RKO (cell line): ENCODE data around the gene LRRC57.

Experiments
- DNase-seq: peaks from one replicate; pipeline ENCODE4 v3.0.0-alpha.2; 2016; ENCODE audit warnings: low spot score

Gene LRRC57

DNA sequence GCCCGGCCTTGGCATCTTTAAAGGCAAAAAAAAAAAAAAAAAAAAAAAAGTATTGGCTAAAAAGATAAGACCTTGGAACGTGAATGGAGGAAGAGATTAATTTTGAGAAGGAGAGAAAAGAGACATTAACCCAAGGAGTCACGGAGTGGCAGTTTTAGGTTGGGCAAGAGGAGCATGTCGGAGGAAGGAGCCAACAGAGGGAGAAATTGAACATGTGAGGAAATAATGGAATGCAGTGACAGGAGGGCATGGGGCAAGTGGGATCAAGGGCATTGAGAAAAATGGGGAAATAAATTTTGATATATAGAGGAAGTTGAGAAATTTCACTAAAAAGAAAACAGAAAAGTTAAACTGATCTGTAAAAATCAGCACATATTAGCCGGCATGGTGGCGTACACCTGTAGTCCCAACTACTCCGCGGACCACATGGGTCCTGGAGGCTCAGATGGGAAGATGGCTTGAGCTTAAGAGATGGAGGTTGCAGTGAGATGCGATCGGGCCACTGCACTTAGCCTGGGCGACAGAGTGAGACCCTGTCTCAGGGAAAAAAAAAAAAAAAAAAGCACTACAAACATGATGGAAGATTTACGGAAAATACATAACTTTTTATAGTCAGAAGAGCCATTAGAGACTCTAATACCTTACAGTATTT lies 1.3 kb upstream of the LRRC57 start:
- DNase-seq = no peak

GRCh38 chr15:42549032-42549491 lies 469 bp upstream of the LRRC57 start:
- peak; percentile 56 for DNase-seq

GRCh38 chr15:42547918-42548248 lies 710 bp downstream of the LRRC57 start:
- no peak for DNase-seq

DNA sequence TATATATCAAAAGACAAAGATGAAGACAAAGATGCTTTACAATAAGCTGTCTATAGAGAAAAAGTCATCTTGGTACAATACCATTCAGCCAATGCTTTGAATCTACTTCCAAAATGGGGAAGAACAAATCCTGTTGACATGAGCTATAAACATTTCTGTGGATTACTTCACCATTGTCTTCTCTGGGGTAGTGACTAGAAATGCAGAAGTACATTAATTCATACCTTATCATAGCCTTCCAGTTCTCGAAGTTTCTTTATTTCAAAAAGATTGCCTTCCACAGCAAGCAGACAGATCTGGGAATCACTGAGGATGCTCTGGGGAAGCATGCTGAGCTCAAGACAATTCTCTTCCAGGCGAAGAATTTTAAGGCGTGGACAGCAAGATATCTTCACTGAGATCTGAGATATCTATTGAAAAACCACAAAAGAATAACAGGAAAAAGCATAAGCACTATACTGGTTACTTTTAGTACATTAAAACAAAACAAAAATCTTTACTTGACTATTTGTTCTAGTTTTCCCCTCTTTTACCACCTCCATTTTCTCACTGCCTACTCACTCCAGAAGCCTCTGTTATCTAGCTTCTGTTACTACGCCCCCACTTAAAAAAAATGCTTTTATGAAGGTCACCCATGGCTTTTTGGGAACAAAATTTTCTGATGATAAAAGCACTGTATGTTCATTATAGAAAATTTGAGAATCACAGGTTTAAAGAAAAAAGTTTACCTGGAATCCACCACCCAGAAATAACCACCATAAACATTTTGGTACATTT lies 3.6 kb downstream of the LRRC57 start:
- no peak for DNase-seq

DNA sequence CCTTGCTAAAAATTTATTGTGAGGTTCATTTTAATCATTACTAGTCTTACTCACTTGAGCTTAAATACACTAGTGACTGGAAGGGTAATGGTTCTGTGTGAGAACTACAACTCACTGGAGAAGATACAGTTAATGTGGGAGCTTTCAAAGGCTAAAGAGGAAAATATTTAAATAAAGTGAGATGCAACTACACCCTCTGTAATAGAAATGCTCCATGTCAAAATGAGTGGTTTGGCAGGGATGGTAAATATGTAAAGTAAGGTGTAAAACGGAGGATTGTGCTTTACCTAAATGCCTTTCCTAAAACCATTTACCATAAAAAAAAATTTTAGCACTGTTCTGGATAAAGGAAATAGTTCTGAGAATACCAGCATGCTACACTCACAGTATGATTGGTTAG lies 15.3 kb downstream of the LRRC57 start:
- no peak for DNase-seq

DNA sequence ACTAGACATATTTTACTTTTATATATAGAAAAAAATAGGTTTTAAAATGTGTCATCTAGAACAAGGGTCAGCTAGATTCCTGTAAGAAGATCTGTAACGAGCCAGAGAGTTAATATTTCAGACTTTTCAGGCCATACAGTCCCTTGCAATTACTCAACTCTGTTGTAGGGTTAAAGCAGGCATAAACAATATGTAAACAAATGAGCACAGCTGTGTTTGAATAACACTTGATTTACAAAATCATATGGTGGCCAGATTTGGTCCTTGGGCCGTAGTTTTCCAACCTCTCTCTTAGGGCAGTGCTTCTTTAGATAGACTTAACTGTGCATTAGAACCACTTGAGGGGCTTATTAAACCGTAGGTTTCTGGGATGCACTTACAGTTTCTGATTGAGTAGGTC lies 19.6 kb downstream of the LRRC57 start:
- no peak for DNase-seq

GRCh38 chr15:42523331-42523730 lies 25.3 kb downstream of the LRRC57 start:
- no peak for DNase-seq

DNA sequence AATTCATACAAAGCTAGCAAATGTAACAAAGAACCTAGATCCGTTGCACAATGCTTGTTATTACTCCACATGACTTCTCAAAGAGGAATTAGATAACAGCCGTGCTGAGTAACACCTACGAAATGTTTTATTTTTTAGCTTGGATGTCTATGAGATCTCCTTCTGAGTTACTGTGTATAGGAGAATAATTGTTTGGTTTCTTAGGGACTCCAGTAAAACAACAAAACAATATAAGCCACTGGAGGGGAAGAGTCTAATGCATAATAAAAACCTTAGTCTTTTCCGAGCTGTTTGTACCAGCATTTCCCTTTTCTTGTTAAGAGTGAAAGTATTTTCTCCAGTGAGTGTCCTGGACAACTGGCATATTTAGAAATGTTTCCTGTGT lies 37.6 kb downstream of the LRRC57 start:
- no peak for DNase-seq

DNA sequence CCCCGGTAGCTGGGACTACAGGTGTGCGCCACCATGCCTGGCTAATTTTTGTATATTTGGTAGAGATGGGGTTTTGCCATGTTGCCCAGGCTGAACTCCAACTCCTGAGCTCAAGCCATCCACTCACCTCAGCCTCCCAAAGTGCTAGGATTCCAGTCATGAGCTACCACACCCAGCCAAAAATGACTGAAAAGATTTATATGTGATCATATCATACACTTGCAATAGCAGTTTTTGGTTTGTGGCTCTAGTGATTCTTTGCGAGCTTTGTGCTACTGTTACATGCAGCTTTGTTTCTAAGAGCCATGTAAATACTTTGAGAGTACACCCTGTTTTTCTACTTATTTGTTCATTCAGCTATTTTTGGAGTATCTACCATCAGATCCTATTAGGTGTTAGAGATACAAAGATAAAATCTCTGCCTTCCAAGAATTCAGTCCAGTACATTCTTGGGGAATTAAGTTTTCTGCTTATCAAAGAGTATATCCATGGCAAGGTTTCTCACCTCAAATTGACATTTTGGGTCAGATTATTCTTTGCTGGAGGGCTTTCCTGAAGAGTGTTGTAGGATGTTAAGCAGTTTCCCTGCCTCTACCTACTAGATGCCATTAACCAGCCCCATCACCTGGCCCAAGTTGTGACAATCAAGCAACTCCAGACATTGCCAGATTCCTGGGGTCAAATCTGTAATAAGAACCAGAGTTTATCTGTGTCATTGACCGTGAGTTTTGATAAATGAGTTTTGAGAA lies 38.2 kb downstream of the LRRC57 start:
- DNase-seq = no peak

DNA sequence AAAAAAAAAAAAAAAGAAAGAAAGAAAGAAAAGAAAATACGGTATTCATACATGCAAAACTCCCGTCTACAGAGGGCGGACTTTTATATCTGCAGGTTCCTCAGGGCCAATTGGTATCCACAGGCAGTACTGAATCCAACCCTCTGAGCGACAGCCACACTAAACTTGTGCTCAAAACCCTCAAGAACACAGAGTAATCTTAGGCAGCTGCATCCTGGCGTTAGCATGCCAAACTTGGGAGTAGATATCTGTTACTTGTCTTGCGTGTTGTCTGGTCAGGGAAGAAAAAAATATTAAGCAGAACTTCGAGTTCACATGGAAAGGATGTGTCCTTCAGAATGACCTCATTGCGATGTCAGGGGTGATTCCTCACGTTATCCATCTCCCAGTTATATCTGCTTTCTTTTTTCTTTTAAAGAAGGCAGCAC lies 40.3 kb downstream of the LRRC57 start:
- DNase-seq = no peak

DNA sequence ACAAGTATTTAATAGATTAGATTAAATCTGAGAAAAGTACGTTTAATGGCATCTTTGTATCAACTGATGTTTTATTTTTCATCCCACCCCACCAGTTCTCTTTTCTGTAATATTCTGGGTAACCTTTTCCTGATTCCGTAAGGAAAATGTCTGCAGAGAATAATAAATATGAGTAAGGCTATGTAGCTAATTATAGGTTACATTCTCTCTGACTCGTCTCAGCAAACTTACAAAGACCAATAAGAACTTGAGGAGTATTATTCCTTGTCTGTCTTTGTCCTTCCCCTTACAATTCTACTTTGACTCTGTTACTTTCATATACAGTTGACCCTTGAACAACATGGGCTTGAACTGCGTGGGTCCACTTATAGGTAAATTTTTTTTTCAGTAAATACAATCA lies 41.1 kb downstream of the LRRC57 start:
- DNase-seq = peak; percentile 26

DNA sequence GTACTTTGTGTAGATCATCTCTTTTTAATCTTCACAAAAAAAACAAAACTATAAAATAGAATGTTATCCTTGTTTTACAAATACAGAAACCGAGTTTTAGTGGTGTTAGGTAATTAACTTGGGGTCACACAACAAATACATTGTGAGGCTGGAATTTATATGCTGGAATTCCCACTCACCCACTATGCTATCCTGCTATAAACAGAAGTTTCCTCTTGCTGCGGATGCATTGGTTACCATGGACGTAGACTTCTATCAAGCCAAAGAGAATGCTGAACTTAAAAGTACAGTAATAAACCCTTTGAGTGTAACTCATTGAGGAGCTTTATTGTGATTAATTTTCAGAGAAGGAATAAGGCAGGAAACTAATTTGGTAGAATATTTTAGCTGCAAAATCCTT lies 44.0 kb downstream of the LRRC57 start:
- DNase-seq = no peak

- no peak for DNase-seq
Observed at GRCh38 chr15:42503825-42504224, 44.8 kb downstream of the LRRC57 start.

DNA sequence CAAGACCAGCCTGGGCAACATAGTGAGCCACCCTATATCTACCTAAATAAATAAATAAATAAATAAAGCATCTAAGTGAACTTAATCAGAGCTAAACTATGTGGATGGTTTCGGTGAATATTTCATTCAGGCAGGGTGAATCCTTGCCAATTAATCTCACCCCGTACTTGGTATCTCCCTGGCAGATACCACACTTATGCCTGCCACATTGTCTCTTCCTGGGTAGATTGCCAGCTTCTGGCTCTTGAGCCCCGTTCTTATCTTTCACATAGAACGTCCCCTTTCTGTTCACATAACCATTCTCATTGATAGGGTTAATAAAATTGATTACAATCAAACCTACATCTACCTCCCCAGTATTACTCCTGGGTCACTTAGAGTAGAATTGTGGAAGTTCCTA lies 46.1 kb downstream of the LRRC57 start:
- no peak for DNase-seq

DNA sequence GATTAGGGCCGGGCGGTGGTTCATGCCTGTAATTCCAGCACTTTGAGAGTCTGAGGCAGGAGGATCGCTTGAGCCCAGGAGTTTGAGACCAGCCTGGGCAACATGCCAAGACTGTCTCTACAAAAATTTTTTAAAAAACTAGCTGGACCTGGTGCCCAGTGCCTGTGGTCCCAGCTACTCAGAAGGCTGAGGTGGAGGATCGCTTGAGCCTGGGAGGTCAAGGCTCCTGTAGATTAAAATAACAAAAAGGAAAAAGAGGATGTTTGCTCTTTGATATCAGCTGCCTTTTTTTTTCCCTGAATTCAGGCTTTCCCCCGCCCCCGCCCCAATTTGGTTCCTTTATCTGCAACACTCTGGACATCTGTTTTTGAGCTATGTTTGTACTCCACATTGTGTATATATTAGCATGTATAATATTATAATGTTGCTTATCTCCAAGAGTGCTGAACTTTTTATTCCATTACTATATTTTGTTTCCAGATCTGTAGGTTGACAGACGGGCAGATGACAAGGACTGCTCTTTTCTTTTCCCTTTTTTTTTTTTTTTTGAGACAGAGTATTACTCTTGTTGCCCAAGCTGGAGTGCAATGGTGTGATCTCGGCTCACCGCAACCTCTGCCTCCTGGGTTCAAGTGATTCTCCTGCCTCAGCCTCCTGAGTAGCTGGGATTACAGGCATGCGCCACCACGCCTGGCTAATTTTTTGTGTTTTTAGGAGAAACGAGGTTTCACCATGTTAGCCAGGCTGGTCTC lies 48.6 kb downstream of the LRRC57 start:
- DNase-seq = no peak

GRCh38 chr15:42498212-42499068 lies 50.2 kb downstream of the LRRC57 start:
- no peak for DNase-seq

GRCh38 chr15:42495361-42496212 lies 53.0 kb downstream of the LRRC57 start, which contains the start of gene SNAP23:
SNAP23 (plus strand) TSS chr15:42495634; CDS start chr15:42511847, 16,213 bp downstream.
- peak; percentile 98 for DNase-seq

GRCh38 chr15:42494998-42495360 lies 53.6 kb downstream of the LRRC57 start:
- peak; percentile 96 for DNase-seq

- DNase-seq = no peak
Observed at GRCh38 chr15:42493679-42494078, 54.9 kb downstream of the LRRC57 start.

- DNase-seq = peak; percentile 92
Observed at GRCh38 chr15:42491539-42492225, 56.9 kb downstream of the LRRC57 start.
